ENCODE measurements around the gene PGC.

DNA sequence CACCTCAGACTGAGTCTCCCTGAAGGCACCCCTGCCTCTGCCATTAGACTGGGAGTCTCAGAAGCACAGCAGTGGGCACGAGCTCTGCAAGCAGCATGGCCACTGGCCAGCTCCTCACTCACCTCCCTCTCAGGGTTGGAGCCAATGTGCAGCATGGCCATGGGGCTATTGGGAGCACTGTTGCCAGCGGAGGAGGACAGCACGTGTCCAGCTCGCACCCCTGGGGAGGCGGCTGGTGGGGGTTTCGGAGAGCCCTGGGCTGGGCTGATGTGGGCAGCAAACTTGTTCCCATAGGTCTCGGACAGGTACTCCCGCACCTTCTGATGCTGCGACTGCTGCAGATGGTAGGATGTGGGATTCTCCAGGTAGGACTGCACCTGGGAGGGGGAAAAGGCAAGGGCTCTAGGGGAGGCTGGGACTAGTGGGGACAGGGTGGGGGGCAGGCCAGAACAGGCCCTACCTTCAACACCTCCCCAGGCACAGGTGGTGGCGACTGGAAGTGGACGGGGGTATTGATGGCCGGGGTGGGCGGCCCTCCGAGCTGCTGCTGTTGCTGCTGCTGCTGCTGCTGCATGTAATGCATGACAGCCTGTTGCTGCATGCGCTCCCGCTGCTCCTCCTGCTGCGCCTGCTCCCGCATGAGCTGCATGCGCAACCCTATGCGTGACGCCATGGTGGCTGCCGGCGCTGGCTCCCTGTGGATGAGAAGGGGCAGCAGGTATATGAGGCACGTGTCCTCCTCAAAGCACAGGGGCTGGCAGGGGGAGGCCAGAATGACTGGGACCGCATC, 56.5 kb downstream of the PGC start:
- no peak for TF ChIP-seq ELF1 (IDR thresholded peaks at IDR 0.05)
- TF ChIP-seq, protein P1, sequence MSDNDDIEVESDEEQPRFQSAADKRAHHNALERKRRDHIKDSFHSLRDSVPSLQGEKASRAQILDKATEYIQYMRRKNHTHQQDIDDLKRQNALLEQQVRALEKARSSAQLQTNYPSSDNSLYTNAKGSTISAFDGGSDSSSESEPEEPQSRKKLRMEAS (IDR thresholded peaks at IDR 0.05; ENCODE audit: low read depth) = no peak
- TF ChIP-seq, protein P2, sequence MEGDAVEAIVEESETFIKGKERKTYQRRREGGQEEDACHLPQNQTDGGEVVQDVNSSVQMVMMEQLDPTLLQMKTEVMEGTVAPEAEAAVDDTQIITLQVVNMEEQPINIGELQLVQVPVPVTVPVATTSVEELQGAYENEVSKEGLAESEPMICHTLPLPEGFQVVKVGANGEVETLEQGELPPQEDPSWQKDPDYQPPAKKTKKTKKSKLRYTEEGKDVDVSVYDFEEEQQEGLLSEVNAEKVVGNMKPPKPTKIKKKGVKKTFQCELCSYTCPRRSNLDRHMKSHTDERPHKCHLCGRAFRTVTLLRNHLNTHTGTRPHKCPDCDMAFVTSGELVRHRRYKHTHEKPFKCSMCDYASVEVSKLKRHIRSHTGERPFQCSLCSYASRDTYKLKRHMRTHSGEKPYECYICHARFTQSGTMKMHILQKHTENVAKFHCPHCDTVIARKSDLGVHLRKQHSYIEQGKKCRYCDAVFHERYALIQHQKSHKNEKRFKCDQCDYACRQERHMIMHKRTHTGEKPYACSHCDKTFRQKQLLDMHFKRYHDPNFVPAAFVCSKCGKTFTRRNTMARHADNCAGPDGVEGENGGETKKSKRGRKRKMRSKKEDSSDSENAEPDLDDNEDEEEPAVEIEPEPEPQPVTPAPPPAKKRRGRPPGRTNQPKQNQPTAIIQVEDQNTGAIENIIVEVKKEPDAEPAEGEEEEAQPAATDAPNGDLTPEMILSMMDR (IDR thresholded peaks at IDR 0.05) = no peak
- TF ChIP-seq, protein P3, sequence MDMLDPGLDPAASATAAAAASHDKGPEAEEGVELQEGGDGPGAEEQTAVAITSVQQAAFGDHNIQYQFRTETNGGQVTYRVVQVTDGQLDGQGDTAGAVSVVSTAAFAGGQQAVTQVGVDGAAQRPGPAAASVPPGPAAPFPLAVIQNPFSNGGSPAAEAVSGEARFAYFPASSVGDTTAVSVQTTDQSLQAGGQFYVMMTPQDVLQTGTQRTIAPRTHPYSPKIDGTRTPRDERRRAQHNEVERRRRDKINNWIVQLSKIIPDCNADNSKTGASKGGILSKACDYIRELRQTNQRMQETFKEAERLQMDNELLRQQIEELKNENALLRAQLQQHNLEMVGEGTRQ (IDR thresholded peaks at IDR 0.05; ENCODE audit: borderline replicate concordance, low read depth, low read length) = no peak
- no peak for TF ChIP-seq FOXM1 (IDR thresholded peaks at IDR 0.05; ENCODE audit: low read depth)
- TF ChIP-seq CHD2 (IDR thresholded peaks at IDR 0.05; ENCODE audit: low read length, partially characterized antibody) = no peak
- TF ChIP-seq EZH2phosphoT487 (IDR thresholded peaks at IDR 0.05; ENCODE audit: borderline replicate concordance, low read depth) = no peak
- TF ChIP-seq SMC3 (IDR thresholded peaks at IDR 0.05; ENCODE audit: low read depth, low read length) = no peak
- TF ChIP-seq, protein P4, sequence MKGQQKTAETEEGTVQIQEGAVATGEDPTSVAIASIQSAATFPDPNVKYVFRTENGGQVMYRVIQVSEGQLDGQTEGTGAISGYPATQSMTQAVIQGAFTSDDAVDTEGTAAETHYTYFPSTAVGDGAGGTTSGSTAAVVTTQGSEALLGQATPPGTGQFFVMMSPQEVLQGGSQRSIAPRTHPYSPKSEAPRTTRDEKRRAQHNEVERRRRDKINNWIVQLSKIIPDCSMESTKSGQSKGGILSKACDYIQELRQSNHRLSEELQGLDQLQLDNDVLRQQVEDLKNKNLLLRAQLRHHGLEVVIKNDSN (IDR thresholded peaks at IDR 0.05; ENCODE audit: borderline replicate concordance, low read depth) = no peak
- TF ChIP-seq JUND (IDR thresholded peaks at IDR 0.05) = no peak
- TF ChIP-seq RCOR1 (IDR thresholded peaks at IDR 0.05; ENCODE audit: low read length) = no peak
